Activated T-cell treated with anti-CD3 and anti-CD28 coated beads, Interleukin-2, amount 50 U/mL, for 72 hours (primary cell): ENCODE results near the gene DNLZ. TPM values are rescaled to one million over a fixed set of nuclear protein-coding genes. Genes with fewer than 3 reads are reported as not detected.
A peak's percentile ranks its signal among the peaks of the same experiment; 100 is the strongest.
"Not testable (repeated sequence)": the region's sequence is repeated elsewhere in the genome, so short reads cannot be mapped to it uniquely, and the experiment has no call there.

Source experiments
- ATAC-seq, 2 donors: fragments of 150-1000 bp; cut with Tn5 transposase; replicated peaks in 1 of 2; 2 replicates each; pipeline ENCODE4 v1.10.0; 2021; ENCODE audit warnings: moderate library complexity in 2 of 2, mild to moderate bottlenecking in 1 of 2
- DNase-seq, 2 donors: peaks; one replicate each; pipeline ENCODE4 v3.0.0; 2021 to 2022; ENCODE audit warnings: mixed read lengths in 1 of 2
- H3K27ac Mint-ChIP-seq: one replicate; pipeline ENCODE4 v1.8.0; 2022; ENCODE audit warnings: mild to moderate bottlenecking, moderate library complexity, mixed read lengths
- H3K27me3 Mint-ChIP-seq: one replicate; pipeline ENCODE4 v1.8.0; 2022; ENCODE audit warnings: low read depth, mixed read lengths
- H3K36me3 Mint-ChIP-seq, 2 donors: one replicate each; pipeline ENCODE4 v1.8.0; 2022; ENCODE audit warnings: mixed read lengths in 2 of 2, mild to moderate bottlenecking in 1 of 2; ENCODE audit not compliant: insufficient read depth in 2 of 2
- H3K4me1 Mint-ChIP-seq: one replicate; pipeline ENCODE4 v1.8.0; 2022; ENCODE audit warnings: low read depth, mixed read lengths
- H3K4me3 Mint-ChIP-seq, 2 donors: one replicate each; pipeline ENCODE4 v1.8.0; 2022; ENCODE audit warnings: mild to moderate bottlenecking in 2 of 2, mixed read lengths in 2 of 2, moderate library complexity in 2 of 2
- H3K9me3 Mint-ChIP-seq, 2 donors: one replicate each; pipeline ENCODE4 v1.8.0; 2022; ENCODE audit warnings: mixed read lengths in 2 of 2
- total RNA-seq, 2 donors: library from RNA; stranded (reverse); gene quantifications; one replicate each; pipeline ENCODE4 v1.2.3, GENCODE V29; 2022

The DNLZ gene
- total RNA-seq, 2 donors from 2014 or later: 10.8 to 14.4 TPM

- not testable (repeated sequence) for H3K4me1 Mint-ChIP-seq, H3K27ac Mint-ChIP-seq, DNase-seq, ATAC-seq, H3K9me3 Mint-ChIP-seq, H3K36me3 Mint-ChIP-seq, H3K4me3 Mint-ChIP-seq, H3K27me3 Mint-ChIP-seq
Observed at GRCh38 chr9:136320972-136321371, 42.6 kb downstream of the DNLZ start.

- not testable (repeated sequence) for H3K36me3 Mint-ChIP-seq, H3K27me3 Mint-ChIP-seq, H3K4me3 Mint-ChIP-seq, ATAC-seq, H3K27ac Mint-ChIP-seq, DNase-seq, H3K4me1 Mint-ChIP-seq
- H3K9me3 Mint-ChIP-seq: peaks cover 7 to 11% of the 10 kb centered on the region in 2 donors
Observed at GRCh38 chr9:136319955-136320354, 43.6 kb downstream of the DNLZ start.

GRCh38 chr9:136319244-136319643 lies 44.3 kb downstream of the DNLZ start:
- H3K36me3 Mint-ChIP-seq, DNase-seq, H3K27me3 Mint-ChIP-seq, ATAC-seq, H3K4me3 Mint-ChIP-seq, H3K27ac Mint-ChIP-seq, H3K4me1 Mint-ChIP-seq: not testable (repeated sequence)
- H3K9me3 Mint-ChIP-seq: peaks cover 7 to 14% of the 10 kb centered on the region in 2 donors

- H3K4me3 Mint-ChIP-seq: no peak overlapping the region
Observed at GRCh38 chr9:136318776-136319241, 44.7 kb downstream of the DNLZ start.

GRCh38 chr9:136318111-136318775 lies 45.3 kb downstream of the DNLZ start:
- Mint-ChIP-seq H3K36me3 (peaks cover 9 to 10% of the 10 kb centered on the region in 2 donors), H3K4me3 (no peak overlapping the region), H3K4me1 (no peaks in the 10 kb centered on the region), H3K27ac (no peak overlapping the region), H3K9me3 (peaks cover 7 to 14% of the 10 kb centered on the region in 2 donors), H3K27me3 (no peaks in the 10 kb centered on the region)
- DNase-seq: no peak
- no peak for ATAC-seq

More at GRCh38 chr9:136318776-136319241, 44.7 kb downstream of the DNLZ start:
- H3K9me3 Mint-ChIP-seq: peaks cover 7 to 14% of the 10 kb centered on the region in 2 donors
- ATAC-seq (no peak), DNase-seq (no peak)
- peaks cover 4% of the 10 kb centered on the region for H3K4me1 Mint-ChIP-seq
- no peak overlapping the region for H3K27ac Mint-ChIP-seq
- H3K36me3 Mint-ChIP-seq: peaks cover 9 to 10% of the 10 kb centered on the region in 2 donors
- H3K27me3 Mint-ChIP-seq: no peaks in the 10 kb centered on the region

GRCh38 chr9:136317695-136318094 lies 45.8 kb downstream of the DNLZ start:
- no peak overlapping the region for H3K4me3 Mint-ChIP-seq
- ATAC-seq: no peak
- DNase-seq: no peak
- peaks cover 7 to 14% of the 10 kb centered on the region in 2 donors for H3K9me3 Mint-ChIP-seq
- H3K36me3 Mint-ChIP-seq: peaks cover 9 to 10% of the 10 kb centered on the region in 2 donors
- no peak overlapping the region for H3K27ac Mint-ChIP-seq
- no peaks in the 10 kb centered on the region for H3K4me1 Mint-ChIP-seq
- no peaks in the 10 kb centered on the region for H3K27me3 Mint-ChIP-seq

- no peak for DNase-seq
- peaks cover 9 to 10% of the 10 kb centered on the region in 2 donors for H3K36me3 Mint-ChIP-seq
- no peak overlapping the region for H3K4me3 Mint-ChIP-seq
- H3K27ac Mint-ChIP-seq: no peak overlapping the region
- ATAC-seq: no peak
- no peaks in the 10 kb centered on the region for H3K4me1 Mint-ChIP-seq
- peaks cover 7 to 14% of the 10 kb centered on the region in 2 donors for H3K9me3 Mint-ChIP-seq
- no peaks in the 10 kb centered on the region for H3K27me3 Mint-ChIP-seq
Observed at GRCh38 chr9:136316896-136317676, 46.5 kb downstream of the DNLZ start.

- peak overlapping the region; percentile 10 for H3K27ac Mint-ChIP-seq
- H3K4me3 Mint-ChIP-seq: no peak overlapping the region
- DNase-seq (no peak), ATAC-seq (no peak)
- H3K4me1 Mint-ChIP-seq: no peaks in the 10 kb centered on the region
- H3K9me3 Mint-ChIP-seq: peaks cover 7 to 14% of the 10 kb centered on the region in 2 donors
- no peaks in the 10 kb centered on the region for H3K27me3 Mint-ChIP-seq
- peaks cover 9 to 10% of the 10 kb centered on the region in 2 donors for H3K36me3 Mint-ChIP-seq
Observed at GRCh38 chr9:136316271-136316751, 47.2 kb downstream of the DNLZ start.

- no peak for DNase-seq
- H3K4me3 Mint-ChIP-seq: no peak overlapping the region
- no peaks in the 10 kb centered on the region for H3K27me3 Mint-ChIP-seq
- no peak overlapping the region for H3K27ac Mint-ChIP-seq
- H3K4me1 Mint-ChIP-seq: no peaks in the 10 kb centered on the region
- H3K9me3 Mint-ChIP-seq: peaks cover 7 to 14% of the 10 kb centered on the region in 2 donors
- H3K36me3 Mint-ChIP-seq: peaks cover 9 to 10% of the 10 kb centered on the region in 2 donors
- ATAC-seq: no peak
Observed at GRCh38 chr9:136314944-136315343, 48.6 kb downstream of the DNLZ start.

- Mint-ChIP-seq H3K4me3 (no peak overlapping the region), H3K27me3 (no peaks in the 10 kb centered on the region), H3K4me1 (no peaks in the 10 kb centered on the region), H3K9me3 (peaks cover 7 to 14% of the 10 kb centered on the region in 2 donors), H3K36me3 (peaks cover 9 to 10% of the 10 kb centered on the region in 2 donors), H3K27ac (no peak overlapping the region)
- DNase-seq (no peak), ATAC-seq (no peak)
Observed at GRCh38 chr9:136314056-136314416, 49.5 kb downstream of the DNLZ start.

GRCh38 chr9:136313111-136314055 lies 50.2 kb downstream of the DNLZ start:
- H3K4me1 Mint-ChIP-seq: no peaks in the 10 kb centered on the region
- ATAC-seq (no peak), DNase-seq (no peak)
- peaks cover 7 to 14% of the 10 kb centered on the region in 2 donors for H3K9me3 Mint-ChIP-seq
- H3K27ac Mint-ChIP-seq: no peak overlapping the region
- H3K27me3 Mint-ChIP-seq: no peaks in the 10 kb centered on the region
- no peak overlapping the region for H3K4me3 Mint-ChIP-seq
- H3K36me3 Mint-ChIP-seq: peaks cover 9 to 10% of the 10 kb centered on the region in 2 donors

- Mint-ChIP-seq H3K27me3 (no peaks in the 10 kb centered on the region), H3K4me1 (no peaks in the 10 kb centered on the region), H3K27ac (no peak overlapping the region), H3K4me3 (no peak overlapping the region), H3K9me3 (peaks cover 7 to 14% of the 10 kb centered on the region in 2 donors), H3K36me3 (peaks cover 9 to 10% of the 10 kb centered on the region in 2 donors)
- DNase-seq: peak; percentile 57 to 61
- ATAC-seq: peak; percentile 83 to 89
Observed at GRCh38 chr9:136312436-136312835, 51.1 kb downstream of the DNLZ start.
